Liver (tissue), 3 donors: ENCODE measurements around the gene GALNT14.

ENCODE experiments used
- RAD21 ChIP-seq, 2 donors: IDR thresholded peaks; 2 replicates each; pipeline ENCODE4 v1.6.1; 2016; ENCODE audit warnings: antibody characterized with exemption in 2 of 2, mild to moderate bottlenecking in 2 of 2
- SP1 ChIP-seq: IDR thresholded peaks from 2 replicates; pipeline ENCODE4 v1.6.1; 2018; ENCODE audit warnings: antibody characterized with exemption, mild to moderate bottlenecking
- TF ChIP-seq, protein P1 (sequence below): IDR thresholded peaks from 2 replicates; pipeline ENCODE4 v1.6.1; 2016; ENCODE audit warnings: antibody characterized with exemption
- TF ChIP-seq, protein P2 (sequence below): fragments of 150-350 bp; IDR thresholded peaks from 2 replicates; pipeline ENCODE4 v1.5.1; 2017; ENCODE audit warnings: improper control_type of control experiment, low read depth, low read length; ENCODE audit not compliant: missing input control
- TF ChIP-seq, protein P3 (sequence below): IDR thresholded peaks from 2 replicates; pipeline ENCODE4 v1.6.1; 2016; ENCODE audit warnings: antibody characterized with exemption
- TF ChIP-seq, protein P4 (sequence below): IDR thresholded peaks from 2 replicates; pipeline ENCODE4 v1.6.1; 2016; ENCODE audit warnings: antibody characterized with exemption, mild to moderate bottlenecking
- donor health status: healthy.
- donor health status: healthy.

DNA sequence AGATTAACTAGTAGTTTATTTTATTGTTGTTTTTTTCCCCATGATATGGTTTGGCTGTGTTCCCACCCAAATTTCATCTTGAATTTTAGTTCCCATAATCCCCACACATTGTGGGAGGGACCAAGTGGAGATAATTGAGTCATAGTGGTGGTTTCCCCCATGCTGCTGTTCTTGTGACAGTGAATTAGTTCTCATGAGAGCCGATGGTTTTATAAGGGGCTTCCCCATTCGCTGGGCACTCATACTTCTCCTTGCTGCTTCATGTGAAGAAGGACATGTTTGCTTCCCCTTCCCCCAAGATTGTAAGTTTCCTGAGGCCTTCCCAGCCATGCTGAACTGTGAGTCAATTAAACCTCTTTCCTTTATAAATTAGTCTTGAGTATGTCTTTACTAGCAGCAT lies 36.5 kb downstream of the GALNT14 start:
- TF ChIP-seq, protein P1, sequence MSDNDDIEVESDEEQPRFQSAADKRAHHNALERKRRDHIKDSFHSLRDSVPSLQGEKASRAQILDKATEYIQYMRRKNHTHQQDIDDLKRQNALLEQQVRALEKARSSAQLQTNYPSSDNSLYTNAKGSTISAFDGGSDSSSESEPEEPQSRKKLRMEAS: no peak
- TF ChIP-seq, protein P2, sequence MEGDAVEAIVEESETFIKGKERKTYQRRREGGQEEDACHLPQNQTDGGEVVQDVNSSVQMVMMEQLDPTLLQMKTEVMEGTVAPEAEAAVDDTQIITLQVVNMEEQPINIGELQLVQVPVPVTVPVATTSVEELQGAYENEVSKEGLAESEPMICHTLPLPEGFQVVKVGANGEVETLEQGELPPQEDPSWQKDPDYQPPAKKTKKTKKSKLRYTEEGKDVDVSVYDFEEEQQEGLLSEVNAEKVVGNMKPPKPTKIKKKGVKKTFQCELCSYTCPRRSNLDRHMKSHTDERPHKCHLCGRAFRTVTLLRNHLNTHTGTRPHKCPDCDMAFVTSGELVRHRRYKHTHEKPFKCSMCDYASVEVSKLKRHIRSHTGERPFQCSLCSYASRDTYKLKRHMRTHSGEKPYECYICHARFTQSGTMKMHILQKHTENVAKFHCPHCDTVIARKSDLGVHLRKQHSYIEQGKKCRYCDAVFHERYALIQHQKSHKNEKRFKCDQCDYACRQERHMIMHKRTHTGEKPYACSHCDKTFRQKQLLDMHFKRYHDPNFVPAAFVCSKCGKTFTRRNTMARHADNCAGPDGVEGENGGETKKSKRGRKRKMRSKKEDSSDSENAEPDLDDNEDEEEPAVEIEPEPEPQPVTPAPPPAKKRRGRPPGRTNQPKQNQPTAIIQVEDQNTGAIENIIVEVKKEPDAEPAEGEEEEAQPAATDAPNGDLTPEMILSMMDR: no peak
- TF ChIP-seq, protein P3, sequence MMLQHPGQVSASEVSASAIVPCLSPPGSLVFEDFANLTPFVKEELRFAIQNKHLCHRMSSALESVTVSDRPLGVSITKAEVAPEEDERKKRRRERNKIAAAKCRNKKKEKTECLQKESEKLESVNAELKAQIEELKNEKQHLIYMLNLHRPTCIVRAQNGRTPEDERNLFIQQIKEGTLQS: no peak
- TF ChIP-seq RAD21 (IDR thresholded peaks at IDR 0.05) (no peak), SP1 (no peak)
- TF ChIP-seq, protein P4, sequence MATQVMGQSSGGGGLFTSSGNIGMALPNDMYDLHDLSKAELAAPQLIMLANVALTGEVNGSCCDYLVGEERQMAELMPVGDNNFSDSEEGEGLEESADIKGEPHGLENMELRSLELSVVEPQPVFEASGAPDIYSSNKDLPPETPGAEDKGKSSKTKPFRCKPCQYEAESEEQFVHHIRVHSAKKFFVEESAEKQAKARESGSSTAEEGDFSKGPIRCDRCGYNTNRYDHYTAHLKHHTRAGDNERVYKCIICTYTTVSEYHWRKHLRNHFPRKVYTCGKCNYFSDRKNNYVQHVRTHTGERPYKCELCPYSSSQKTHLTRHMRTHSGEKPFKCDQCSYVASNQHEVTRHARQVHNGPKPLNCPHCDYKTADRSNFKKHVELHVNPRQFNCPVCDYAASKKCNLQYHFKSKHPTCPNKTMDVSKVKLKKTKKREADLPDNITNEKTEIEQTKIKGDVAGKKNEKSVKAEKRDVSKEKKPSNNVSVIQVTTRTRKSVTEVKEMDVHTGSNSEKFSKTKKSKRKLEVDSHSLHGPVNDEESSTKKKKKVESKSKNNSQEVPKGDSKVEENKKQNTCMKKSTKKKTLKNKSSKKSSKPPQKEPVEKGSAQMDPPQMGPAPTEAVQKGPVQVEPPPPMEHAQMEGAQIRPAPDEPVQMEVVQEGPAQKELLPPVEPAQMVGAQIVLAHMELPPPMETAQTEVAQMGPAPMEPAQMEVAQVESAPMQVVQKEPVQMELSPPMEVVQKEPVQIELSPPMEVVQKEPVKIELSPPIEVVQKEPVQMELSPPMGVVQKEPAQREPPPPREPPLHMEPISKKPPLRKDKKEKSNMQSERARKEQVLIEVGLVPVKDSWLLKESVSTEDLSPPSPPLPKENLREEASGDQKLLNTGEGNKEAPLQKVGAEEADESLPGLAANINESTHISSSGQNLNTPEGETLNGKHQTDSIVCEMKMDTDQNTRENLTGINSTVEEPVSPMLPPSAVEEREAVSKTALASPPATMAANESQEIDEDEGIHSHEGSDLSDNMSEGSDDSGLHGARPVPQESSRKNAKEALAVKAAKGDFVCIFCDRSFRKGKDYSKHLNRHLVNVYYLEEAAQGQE: no peak
